ENCODE measurements around the gene FNDC3B.

The FNDC3B gene

GRCh38 chr3:172113710-172114109 is 74.3 kb downstream of the FNDC3B start:
- DNase-seq (ENCODE audit: low spot score), result no peak

GRCh38 chr3:172115059-172115458 is 75.7 kb downstream of the FNDC3B start:
- no peak for DNase-seq (ENCODE audit: low spot score)

GRCh38 chr3:172115787-172116186 is 76.4 kb downstream of the FNDC3B start:
- DNase-seq (ENCODE audit: low spot score), result peak; percentile 42

DNA sequence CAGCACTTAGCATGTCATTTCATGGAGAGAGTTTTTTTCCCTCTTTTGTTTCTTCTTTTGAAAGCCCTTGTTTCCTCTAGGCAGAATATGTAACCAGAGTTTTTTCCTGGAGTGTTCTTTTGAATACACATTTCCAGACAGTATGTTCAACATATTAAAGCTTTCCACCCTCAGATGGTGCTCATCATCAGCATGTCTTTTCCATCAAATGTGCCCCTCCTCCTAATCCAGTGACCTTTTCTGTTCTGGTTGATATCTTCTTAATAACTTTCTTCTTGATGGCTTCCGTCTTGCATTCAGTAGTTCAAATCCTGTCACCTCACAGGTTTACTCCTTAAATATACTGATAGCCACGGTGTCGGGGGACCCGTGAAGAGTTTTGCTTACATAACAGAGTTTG is 78.6 kb downstream of the FNDC3B start:
- no peak for DNase-seq (ENCODE audit: low spot score)

GRCh38 chr3:172119266-172119969 is 80.0 kb downstream of the FNDC3B start:
- DNase-seq (ENCODE audit: low spot score), result no peak

- no peak for DNase-seq (ENCODE audit: low spot score)
These were observed 81.5 kb downstream of the FNDC3B start for GRCh38 chr3:172120912-172121311.

- DNase-seq (ENCODE audit: low spot score), result no peak
These were observed 82.6 kb downstream of the FNDC3B start for GRCh38 chr3:172121981-172122380.

GRCh38 chr3:172124271-172124670 is 84.9 kb downstream of the FNDC3B start:
- DNase-seq (ENCODE audit: low spot score), result no peak

GRCh38 chr3:172125053-172125452 is 85.7 kb downstream of the FNDC3B start:
- DNase-seq (ENCODE audit: low spot score), result no peak

DNA sequence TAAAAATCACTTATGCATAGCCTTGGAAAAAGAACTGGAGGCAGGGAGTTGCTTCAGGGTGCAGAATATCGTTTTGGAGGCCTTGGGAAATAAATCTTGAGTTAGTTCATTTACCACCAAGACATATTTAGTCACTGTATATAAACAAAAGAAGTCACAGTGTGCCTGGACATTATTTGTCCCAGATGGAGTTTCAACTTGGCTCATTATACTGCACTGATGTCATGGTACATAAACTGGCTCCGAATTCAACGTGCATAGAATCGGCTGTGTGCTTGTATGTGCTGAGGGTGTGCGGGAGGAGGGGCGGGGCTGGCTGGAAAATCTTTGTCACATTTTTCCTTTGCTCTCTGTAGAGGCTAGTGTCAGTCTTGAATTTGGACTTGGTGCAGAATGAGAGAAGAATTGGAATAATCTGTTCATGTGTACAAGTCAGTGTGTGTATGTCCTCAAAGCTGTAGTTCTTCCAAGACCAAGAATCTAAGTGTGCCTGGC is 86.6 kb downstream of the FNDC3B start:
- DNase-seq (ENCODE audit: low spot score), result peak; percentile 44

DNA sequence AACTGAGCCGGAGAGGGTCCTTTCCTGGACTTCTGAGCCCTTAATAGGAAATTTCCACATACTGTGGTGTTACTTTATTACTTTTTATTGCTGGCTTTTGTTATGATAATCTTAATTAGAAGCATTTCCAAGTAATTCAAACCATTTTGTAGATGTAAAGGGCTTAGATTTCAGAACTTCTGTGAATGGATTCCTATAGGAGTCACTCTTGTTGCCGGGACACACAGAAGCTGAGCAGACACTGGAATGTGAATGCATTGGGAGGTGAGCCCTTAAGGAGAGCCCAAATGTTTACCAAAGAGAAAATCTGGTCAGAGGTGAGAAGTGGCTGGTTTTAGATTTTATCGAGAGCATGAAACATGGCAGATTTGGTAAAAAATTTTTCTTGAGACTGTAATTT is 87.4 kb downstream of the FNDC3B start:
- no peak for DNase-seq (ENCODE audit: low spot score)

DNA sequence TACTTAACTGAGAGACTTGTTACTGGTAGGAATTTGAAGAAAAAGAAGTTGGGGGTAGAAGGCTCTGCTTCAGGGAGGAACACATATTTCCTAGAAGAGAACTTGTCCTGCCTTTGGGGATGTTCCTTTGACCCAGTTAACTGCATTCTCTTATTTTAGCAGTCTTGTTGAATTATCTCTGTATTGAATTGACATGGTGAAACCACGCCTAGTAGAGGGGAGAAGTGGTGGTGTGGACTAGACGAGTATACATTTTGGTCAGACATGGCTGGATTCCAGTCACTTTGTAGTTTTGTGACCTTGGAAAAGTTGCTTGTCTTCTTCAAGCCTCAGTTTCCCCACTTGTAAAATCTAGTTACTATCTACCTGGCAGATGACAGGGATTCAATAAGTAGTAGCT is 87.8 kb downstream of the FNDC3B start:
- DNase-seq (ENCODE audit: low spot score), result no peak

- no peak for DNase-seq (ENCODE audit: low spot score)
These were observed 88.7 kb downstream of the FNDC3B start for GRCh38 chr3:172127929-172128580.

GRCh38 chr3:172128858-172129257 is 89.5 kb downstream of the FNDC3B start:
- no peak for DNase-seq (ENCODE audit: low spot score)

GRCh38 chr3:172129498-172129849 is 90.1 kb downstream of the FNDC3B start:
- no peak for DNase-seq (ENCODE audit: low spot score)

DNA sequence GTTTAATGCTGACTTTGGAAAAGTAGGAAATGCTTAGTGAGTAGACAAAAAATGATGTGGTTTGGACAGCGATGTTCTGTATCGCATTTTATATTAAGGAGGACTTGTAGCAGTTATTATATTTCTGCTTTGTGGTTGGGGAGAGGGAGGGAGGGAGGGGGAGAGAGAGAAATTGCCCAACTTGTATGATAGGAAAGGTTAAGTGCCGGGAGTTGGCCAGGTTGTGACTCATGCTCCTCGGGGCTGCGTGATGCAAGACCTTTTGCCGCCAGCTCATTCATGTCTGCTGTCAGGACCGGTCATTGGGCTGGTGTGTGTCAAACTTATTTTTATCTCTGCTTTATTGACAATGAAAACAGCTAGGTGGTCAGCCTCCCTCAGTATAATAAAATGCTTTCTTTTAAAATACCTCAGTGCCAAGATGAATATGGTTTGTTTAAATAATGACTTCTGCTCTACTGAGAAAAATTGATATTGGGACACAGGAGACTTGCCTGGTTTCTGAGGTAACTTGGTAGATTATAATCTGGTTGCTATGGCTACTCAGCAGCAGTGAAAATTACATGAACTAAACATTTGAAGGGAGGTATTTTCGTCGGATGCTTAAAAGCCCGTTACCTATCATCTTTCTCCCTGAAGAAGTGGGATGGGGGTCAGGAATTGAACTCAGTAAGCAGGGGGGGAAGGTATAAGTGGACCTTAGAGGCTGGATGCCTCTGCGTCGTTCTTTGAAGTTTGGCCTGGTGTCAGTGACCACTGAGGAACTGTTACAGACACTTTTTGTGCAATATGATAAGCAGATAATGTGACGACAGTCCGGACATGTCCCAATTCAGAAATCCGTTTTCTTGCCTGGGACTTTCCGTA is 90.7 kb downstream of the FNDC3B start:
- no peak for DNase-seq (ENCODE audit: low spot score)

- DNase-seq (ENCODE audit: low spot score), result no peak
These were observed 91.3 kb downstream of the FNDC3B start for GRCh38 chr3:172130717-172131050.

DNA sequence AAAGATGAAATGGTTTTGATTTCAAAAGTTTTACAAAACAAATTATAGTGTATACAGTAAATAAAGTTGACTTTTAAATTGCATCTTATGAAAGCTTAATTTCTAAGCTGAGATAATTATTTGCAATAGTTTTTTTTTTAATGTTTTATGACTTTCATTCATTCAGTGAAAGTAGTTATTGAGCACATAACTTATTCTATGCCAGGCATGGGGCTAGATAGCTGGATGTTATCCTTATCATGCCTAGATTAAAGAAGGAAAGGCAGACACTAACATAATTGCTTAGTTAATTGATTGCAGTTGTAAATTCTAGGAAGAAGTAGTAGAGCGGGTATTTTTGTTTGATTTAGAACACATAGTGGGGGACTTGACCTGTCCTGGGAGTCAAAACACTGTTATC is 92.4 kb downstream of the FNDC3B start:
- no peak for DNase-seq (ENCODE audit: low spot score)

DNA sequence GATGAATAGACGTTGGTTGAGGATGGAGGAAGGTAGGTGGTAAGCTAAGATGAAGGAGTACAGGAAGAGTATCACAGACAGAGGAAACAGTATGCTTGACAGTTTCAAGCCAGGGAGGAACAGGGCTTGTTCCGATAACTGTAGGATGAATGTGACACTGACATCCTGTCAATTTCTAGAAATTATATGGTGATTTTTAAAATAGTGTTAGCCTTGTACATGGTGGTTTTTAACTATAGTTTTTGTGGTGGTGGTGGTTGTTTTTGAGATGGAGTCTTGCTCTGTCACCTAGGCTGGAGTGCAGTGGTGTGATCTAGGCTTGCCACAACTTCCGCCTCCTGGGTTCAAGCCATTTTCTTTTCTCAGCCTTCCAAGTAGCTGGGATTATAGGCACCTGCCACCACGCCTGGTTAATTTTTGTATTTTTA is 92.8 kb downstream of the FNDC3B start:
- DNase-seq (ENCODE audit: low spot score), result no peak

GRCh38 chr3:172132721-172133311 is 93.4 kb downstream of the FNDC3B start:
- no peak for DNase-seq (ENCODE audit: low spot score)

- no peak for DNase-seq (ENCODE audit: low spot score)
These were observed 94.5 kb downstream of the FNDC3B start for GRCh38 chr3:172133838-172134237.

DNA sequence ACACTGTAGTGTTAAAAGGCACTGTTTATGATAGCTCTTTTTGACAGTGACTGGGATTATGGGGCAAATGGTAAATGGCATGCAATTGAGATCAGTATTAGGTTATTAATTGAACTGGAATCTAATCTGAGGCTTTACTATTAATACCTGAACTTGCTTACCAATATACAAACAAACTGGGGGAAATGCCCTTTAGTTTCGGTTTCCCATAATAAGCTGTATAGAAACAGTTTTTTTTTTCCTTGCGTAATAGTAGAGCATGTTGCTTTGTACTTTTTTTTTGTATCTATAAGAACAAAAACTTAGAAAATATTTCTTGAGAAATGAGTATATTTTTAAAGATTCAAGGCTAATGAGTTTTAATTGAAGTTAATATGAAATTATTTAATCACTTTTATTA is 95.0 kb downstream of the FNDC3B start:
- DNase-seq (ENCODE audit: low spot score), result no peak

- DNase-seq (ENCODE audit: low spot score), result no peak
These were observed 95.8 kb downstream of the FNDC3B start for GRCh38 chr3:172135185-172135584.

Measured in Ammon's horn (tissue), 1 donor.